ENCODE data around the gene NCBP1. TPM values are rescaled to one million over a fixed set of nuclear protein-coding genes. Genes with fewer than 3 reads are reported as not detected.

The NCBP1 gene
- total RNA-seq, 1 donor from 2014 or later = 22.8 TPM

- peaks cover 100% of the 10 kb centered on the region for H3K36me3 ChIP-seq
- no peaks in the 10 kb centered on the region for H3K4me1 ChIP-seq
- intact Hi-C loops (cut with DNase I) = no loop called here
- DNase-seq = no peak
- ATAC-seq = no peak
- no peaks in the 10 kb centered on the region for H3K27me3 ChIP-seq (ENCODE audit: low read depth)
- no peak overlapping the region for H3K4me3 ChIP-seq
- H3K27ac ChIP-seq = no peak overlapping the region
- no peak for TF ChIP-seq CTCF (IDR thresholded peaks at IDR 0.05)
- H3K9me3 ChIP-seq = no peaks in the 10 kb centered on the region
Observed at GRCh38 chr9:97660340-97660739, 26.7 kb downstream of the NCBP1 start.

- no peak for ATAC-seq
- Histone ChIP-seq H3K4me3 (no peak overlapping the region), H3K27me3 (ENCODE audit: low read depth) (no peaks in the 10 kb centered on the region), H3K27ac (no peak overlapping the region), H3K9me3 (no peaks in the 10 kb centered on the region), H3K4me1 (no peaks in the 10 kb centered on the region), H3K36me3 (peaks cover 100% of the 10 kb centered on the region)
- TF ChIP-seq CTCF (IDR thresholded peaks at IDR 0.05) = no peak
- intact Hi-C loops (cut with DNase I) = no loop called here
- no peak for DNase-seq
Observed at GRCh38 chr9:97660847-97661246, 27.2 kb downstream of the NCBP1 start.

- H3K4me1 ChIP-seq = no peaks in the 10 kb centered on the region
- no peaks in the 10 kb centered on the region for H3K27me3 ChIP-seq (ENCODE audit: low read depth)
- DNase-seq = no peak
- no peak for ATAC-seq
- H3K36me3 ChIP-seq = peaks cover 100% of the 10 kb centered on the region
- no peaks in the 10 kb centered on the region for H3K9me3 ChIP-seq
- no peak overlapping the region for H3K27ac ChIP-seq
- no peak for TF ChIP-seq CTCF (IDR thresholded peaks at IDR 0.05)
- intact Hi-C loops (cut with DNase I) = no loop called here
- H3K4me3 ChIP-seq = no peak overlapping the region
Observed at GRCh38 chr9:97665742-97666141, 32.1 kb downstream of the NCBP1 start.

GRCh38 chr9:97666907-97667686 lies 33.5 kb downstream of the NCBP1 start:
- no peaks in the 10 kb centered on the region for H3K27me3 ChIP-seq (ENCODE audit: low read depth)
- no peaks in the 10 kb centered on the region for H3K4me1 ChIP-seq
- intact Hi-C loops (cut with DNase I) = no loop called here
- peak in 1 of 2 donors; percentile 29 for ATAC-seq
- H3K27ac ChIP-seq = no peak overlapping the region
- no peaks in the 10 kb centered on the region for H3K9me3 ChIP-seq
- TF ChIP-seq CTCF (IDR thresholded peaks at IDR 0.05) = no peak
- no peak for DNase-seq
- H3K36me3 ChIP-seq = peaks cover 100% of the 10 kb centered on the region
- no peak overlapping the region for H3K4me3 ChIP-seq

GRCh38 chr9:97668485-97668884 lies 34.9 kb downstream of the NCBP1 start:
- intact Hi-C loops (cut with DNase I) = no loop called here
- DNase-seq (no peak), ATAC-seq (no peak)
- H3K4me3 ChIP-seq = no peak overlapping the region
- H3K9me3 ChIP-seq = no peaks in the 10 kb centered on the region
- no peaks in the 10 kb centered on the region for H3K4me1 ChIP-seq
- H3K27me3 ChIP-seq (ENCODE audit: low read depth) = no peaks in the 10 kb centered on the region
- peaks cover 100% of the 10 kb centered on the region for H3K36me3 ChIP-seq
- H3K27ac ChIP-seq = no peak overlapping the region
- TF ChIP-seq CTCF (IDR thresholded peaks at IDR 0.05) = no peak
